Measurements from ENCODE around the gene CLCN6. TPM values are rescaled to one million over a fixed set of nuclear protein-coding genes. Genes with fewer than 3 reads are reported as not detected.

CLCN6 gene
- total and polyA plus RNA-seq, 2 donors (not counting 1 experiment from before 2014, with no cell fraction given), result 15.3 to 19.3 TPM

- Histone ChIP-seq H3K36me3 (ENCODE audit: control insufficient read depth, insufficient read depth, low read length) (no peaks in the 10 kb centered on the region), H3K4me2 (ENCODE audit: extremely low read depth, insufficient read depth, low read length) (no peak overlapping the region), H3K9ac (ENCODE audit: insufficient read depth, low read length) (no peak overlapping the region), H3K4me1 (ENCODE audit: control insufficient read depth, extremely low read depth, insufficient read depth, low read length) (no peaks in the 10 kb centered on the region), H3K27me3 (ENCODE audit: control insufficient read depth, insufficient read depth, low read length) (peaks cover 6% of the 10 kb centered on the region), H3K79me2 (ENCODE audit: control insufficient read depth, insufficient read depth, low read length) (no peaks in the 10 kb centered on the region), H3K27ac (ENCODE audit: insufficient read depth, low read length) (no peak overlapping the region), H3K4me3 (replicated peaks in 1 of 4; ENCODE audit: control extremely low read depth in 1 of 4, insufficient read depth in 1 of 4, low read depth in 3 of 4, low read length in 4 of 4) (no peak overlapping the region), H3K9me3 (ENCODE audit: control insufficient read depth, insufficient read depth, low read depth, low read length) (no peaks in the 10 kb centered on the region), H2AFZ (ENCODE audit: low read length) (no peak overlapping the region), H4K20me1 (ENCODE audit: control insufficient read depth, extremely low read depth, insufficient read depth, low read length) (no peaks in the 10 kb centered on the region)
- no peak for DNase-seq (ENCODE audit: low read depth in 2 of 2)
- TF ChIP-seq CTCF (conservative IDR thresholded peaks at IDR 0.05 in 1 of 2, IDR thresholded peaks at IDR 0.05 in 1 of 2; ENCODE audit: low read depth in 1 of 2, low read length in 2 of 2), result no peak
- TF ChIP-seq EZH2 (IDR thresholded peaks at IDR 0.05; ENCODE audit: low read length, missing control alignments), result no peak
Measured at GRCh38 chr1:11769274-11769673, 36.7 kb upstream of the CLCN6 start.

GRCh38 chr1:11770011-11770410 lies 36.0 kb upstream of the CLCN6 start:
- Histone ChIP-seq H3K4me3 (replicated peaks in 1 of 4; ENCODE audit: control extremely low read depth in 1 of 4, insufficient read depth in 1 of 4, low read depth in 3 of 4, low read length in 4 of 4) (no peak overlapping the region), H3K79me2 (ENCODE audit: control insufficient read depth, insufficient read depth, low read length) (no peaks in the 10 kb centered on the region), H3K4me1 (ENCODE audit: control insufficient read depth, extremely low read depth, insufficient read depth, low read length) (no peaks in the 10 kb centered on the region), H3K36me3 (ENCODE audit: control insufficient read depth, insufficient read depth, low read length) (no peaks in the 10 kb centered on the region), H3K9ac (ENCODE audit: insufficient read depth, low read length) (no peak overlapping the region), H4K20me1 (ENCODE audit: control insufficient read depth, extremely low read depth, insufficient read depth, low read length) (no peaks in the 10 kb centered on the region), H3K9me3 (ENCODE audit: control insufficient read depth, insufficient read depth, low read depth, low read length) (no peaks in the 10 kb centered on the region), H3K4me2 (ENCODE audit: extremely low read depth, insufficient read depth, low read length) (no peak overlapping the region), H3K27me3 (ENCODE audit: control insufficient read depth, insufficient read depth, low read length) (peaks cover 6% of the 10 kb centered on the region), H2AFZ (ENCODE audit: low read length) (no peak overlapping the region), H3K27ac (ENCODE audit: insufficient read depth, low read length) (no peak overlapping the region)
- TF ChIP-seq CTCF (conservative IDR thresholded peaks at IDR 0.05 in 1 of 2, IDR thresholded peaks at IDR 0.05 in 1 of 2; ENCODE audit: low read depth in 1 of 2, low read length in 2 of 2), result no peak
- no peak for TF ChIP-seq EZH2 (IDR thresholded peaks at IDR 0.05; ENCODE audit: low read length, missing control alignments)
- no peak for DNase-seq (ENCODE audit: low read depth in 2 of 2)

GRCh38 chr1:11771481-11772043 lies 34.4 kb upstream of the CLCN6 start:
- H3K27me3 ChIP-seq (ENCODE audit: control insufficient read depth, insufficient read depth, low read length), result peaks cover 6% of the 10 kb centered on the region
- H3K4me1 ChIP-seq (ENCODE audit: control insufficient read depth, extremely low read depth, insufficient read depth, low read length), result no peaks in the 10 kb centered on the region
- TF ChIP-seq CTCF (conservative IDR thresholded peaks at IDR 0.05 in 1 of 2, IDR thresholded peaks at IDR 0.05 in 1 of 2; ENCODE audit: low read depth in 1 of 2, low read length in 2 of 2), result no peak
- no peak for TF ChIP-seq EZH2 (IDR thresholded peaks at IDR 0.05; ENCODE audit: low read length, missing control alignments)
- no peak overlapping the region for H3K4me3 ChIP-seq (replicated peaks in 1 of 4; ENCODE audit: control extremely low read depth in 1 of 4, insufficient read depth in 1 of 4, low read depth in 3 of 4, low read length in 4 of 4)
- H3K79me2 ChIP-seq (ENCODE audit: control insufficient read depth, insufficient read depth, low read length), result no peaks in the 10 kb centered on the region
- DNase-seq (ENCODE audit: low read depth in 2 of 2), result no peak
- H3K36me3 ChIP-seq (ENCODE audit: control insufficient read depth, insufficient read depth, low read length), result no peaks in the 10 kb centered on the region
- no peaks in the 10 kb centered on the region for H4K20me1 ChIP-seq (ENCODE audit: control insufficient read depth, extremely low read depth, insufficient read depth, low read length)
- no peak overlapping the region for H2AFZ ChIP-seq (ENCODE audit: low read length)
- H3K9ac ChIP-seq (ENCODE audit: insufficient read depth, low read length), result no peak overlapping the region
- no peak overlapping the region for H3K27ac ChIP-seq (ENCODE audit: insufficient read depth, low read length)
- no peak overlapping the region for H3K4me2 ChIP-seq (ENCODE audit: extremely low read depth, insufficient read depth, low read length)
- no peaks in the 10 kb centered on the region for H3K9me3 ChIP-seq (ENCODE audit: control insufficient read depth, insufficient read depth, low read depth, low read length)

Measured in fibroblast of lung (primary cell).